Mucosa of rectum (tissue), 2 donors: ENCODE results near the gene OR2AE1.
A peak's percentile ranks its signal among the peaks of the same experiment; 100 is the strongest.

Experiments used
- H3K27ac ChIP-seq, 2 donors: one replicate each; pipeline ENCODE4 v1.7.0; 2013; ENCODE audit warnings: inconsistent platforms in 2 of 2, low read depth in 2 of 2, low read length in 2 of 2
- H3K27me3 ChIP-seq, 2 donors: one replicate each; pipeline ENCODE4 v1.7.0; 2013; ENCODE audit warnings: low read length in 2 of 2; ENCODE audit not compliant: control insufficient read depth in 2 of 2, insufficient read depth in 2 of 2
- H3K36me3 ChIP-seq, 2 donors: one replicate each; pipeline ENCODE4 v1.7.0; 2013; ENCODE audit warnings: low read length in 2 of 2; ENCODE audit not compliant: control insufficient read depth in 2 of 2, insufficient read depth in 2 of 2
- H3K4me1 ChIP-seq, 2 donors: one replicate each; pipeline ENCODE4 v1.7.0; 2013; ENCODE audit warnings: low read length in 2 of 2, mild to moderate bottlenecking in 1 of 2; ENCODE audit not compliant: control insufficient read depth in 2 of 2, insufficient read depth in 2 of 2
- H3K4me3 ChIP-seq, 2 donors: one replicate each; pipeline ENCODE4 v1.7.0; 2013; ENCODE audit warnings: low read length in 2 of 2
- H3K9ac ChIP-seq, 2 donors: one replicate each; pipeline ENCODE4 v1.7.0; 2013; ENCODE audit warnings: low read length in 2 of 2, low read depth in 1 of 2, mild to moderate bottlenecking in 1 of 2
- H3K9me3 ChIP-seq, 2 donors: one replicate each; pipeline ENCODE4 v1.7.0; 2013; ENCODE audit warnings: low read length in 2 of 2; ENCODE audit not compliant: control insufficient read depth in 2 of 2
- donor health status: healthy.
- donor health status: Normal muscosa, but diverticular disease.

OR2AE1 gene, protein sequence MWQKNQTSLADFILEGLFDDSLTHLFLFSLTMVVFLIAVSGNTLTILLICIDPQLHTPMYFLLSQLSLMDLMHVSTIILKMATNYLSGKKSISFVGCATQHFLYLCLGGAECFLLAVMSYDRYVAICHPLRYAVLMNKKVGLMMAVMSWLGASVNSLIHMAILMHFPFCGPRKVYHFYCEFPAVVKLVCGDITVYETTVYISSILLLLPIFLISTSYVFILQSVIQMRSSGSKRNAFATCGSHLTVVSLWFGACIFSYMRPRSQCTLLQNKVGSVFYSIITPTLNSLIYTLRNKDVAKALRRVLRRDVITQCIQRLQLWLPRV

DNA sequence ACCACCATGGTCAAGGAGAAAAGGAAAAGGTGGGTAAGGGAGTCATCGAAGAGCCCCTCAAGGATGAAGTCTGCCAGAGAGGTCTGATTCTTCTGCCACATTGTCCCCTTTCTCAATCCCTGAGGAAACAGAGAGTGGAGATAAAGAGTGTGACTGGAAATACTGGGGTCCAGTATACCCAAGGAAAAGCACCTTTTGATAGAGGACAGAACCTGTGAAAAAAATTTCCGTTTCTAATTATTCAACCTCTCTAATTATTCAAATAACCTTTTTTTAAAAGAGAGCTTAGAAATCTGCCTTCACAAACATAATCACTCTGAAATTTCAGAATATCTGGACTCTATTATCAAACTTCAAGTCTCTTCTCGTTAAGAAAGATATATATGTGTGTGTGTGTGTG is at the start of gene OR2AE1:
TSS of gene OR2AE1 (minus strand) at position 101 of the 400 bp plus-strand sequence. CDS start at position 101, 0 bp downstream.
- Histone ChIP-seq H3K27ac (no peak within 1 kb of the TSS), H3K4me3 (no peak within 1 kb of the TSS), H3K36me3 (peaks cover 0 to 3% of the 10 kb centered on the region in 2 donors), H3K9ac (no peak within 1 kb of the TSS), H3K27me3 (no peaks in the 10 kb centered on the region), H3K4me1 (no peaks in the 10 kb centered on the region), H3K9me3 (no peaks in the 10 kb centered on the region)

DNA sequence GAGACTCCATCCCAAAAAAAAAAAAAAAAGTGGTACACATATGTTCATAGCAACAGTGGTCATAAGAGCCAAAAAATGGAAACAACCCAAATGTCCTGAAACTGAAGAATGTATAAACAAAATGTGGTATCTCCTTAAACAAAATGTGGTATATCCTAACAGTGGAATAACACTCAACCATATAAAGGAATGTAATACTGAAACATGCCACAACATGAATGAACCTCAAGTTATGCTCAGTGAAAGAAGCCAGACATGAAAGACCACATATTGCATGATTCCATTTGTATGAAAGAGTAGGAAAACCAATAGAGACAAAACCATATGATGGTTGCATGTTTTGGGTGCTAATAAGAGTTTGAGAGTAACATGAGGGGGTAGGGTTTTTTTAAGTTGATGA is 49.5 kb upstream of the OR2AE1 start:
- Histone ChIP-seq H3K4me3 (no peak overlapping the region), H3K4me1 (peaks cover 0 to 3% of the 10 kb centered on the region in 2 donors), H3K27me3 (peaks cover 11 to 20% of the 10 kb centered on the region in 2 donors), H3K9me3 (no peaks in the 10 kb centered on the region), H3K9ac (no peak overlapping the region), H3K27ac (no peak overlapping the region), H3K36me3 (no peaks in the 10 kb centered on the region)

DNA sequence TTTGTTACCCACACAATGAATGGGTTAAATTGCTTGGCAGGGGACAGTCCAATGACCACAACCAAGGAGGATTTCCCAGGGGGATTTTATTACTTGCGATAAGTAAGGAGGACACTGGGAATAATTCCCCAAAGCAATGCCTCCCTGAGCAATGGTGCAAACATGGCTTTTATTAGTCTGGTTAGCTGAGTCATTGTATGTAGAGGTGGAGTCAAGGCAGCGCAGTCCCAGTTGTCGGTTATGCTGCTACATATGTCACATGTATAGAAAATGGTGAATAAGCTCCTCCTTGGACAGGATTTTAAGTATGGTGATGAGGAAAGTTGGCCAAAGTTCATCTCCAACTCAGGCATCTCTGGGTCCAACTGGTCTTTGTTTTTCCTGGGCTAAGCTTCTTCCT is 46.4 kb upstream of the OR2AE1 start:
- Histone ChIP-seq H3K27ac (no peak overlapping the region), H3K9me3 (no peaks in the 10 kb centered on the region), H3K27me3 (peaks cover 4 to 13% of the 10 kb centered on the region in 2 donors), H3K4me3 (no peak overlapping the region), H3K9ac (no peak overlapping the region), H3K4me1 (peaks cover 2 to 10% of the 10 kb centered on the region in 2 donors), H3K36me3 (no peaks in the 10 kb centered on the region)

DNA sequence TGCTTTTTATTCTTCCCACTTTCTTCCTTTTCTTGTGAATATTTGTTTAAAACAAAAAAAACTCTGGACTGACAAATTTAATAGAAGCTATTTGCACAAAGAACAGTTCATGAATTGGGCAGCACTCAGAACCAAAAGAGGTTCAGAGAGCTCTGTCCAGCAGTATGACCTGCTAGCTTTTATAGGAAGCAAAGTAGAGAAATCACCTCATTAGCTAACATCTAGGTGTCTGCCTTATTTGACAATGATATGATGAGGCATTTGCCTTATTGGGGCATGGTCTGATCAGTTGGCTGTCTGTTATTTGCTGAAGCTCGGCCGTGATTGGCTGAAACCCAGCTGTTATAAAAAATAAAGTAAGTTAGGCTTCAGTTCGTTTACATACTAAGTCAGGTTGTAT is 43.3 kb upstream of the OR2AE1 start:
- no peaks in the 10 kb centered on the region for H3K9me3 ChIP-seq
- H3K27me3 ChIP-seq, result no peaks in the 10 kb centered on the region
- H3K27ac ChIP-seq, result peak overlapping the region in 1 of 2 donors; percentile 91
- peaks cover 5 to 20% of the 10 kb centered on the region in 2 donors for H3K36me3 ChIP-seq
- H3K9ac ChIP-seq, result peak overlapping the region; percentile 85 to 92
- H3K4me3 ChIP-seq, result peak overlapping the region; percentile 92 to 93
- H3K4me1 ChIP-seq, result peaks cover 17 to 23% of the 10 kb centered on the region in 2 donors

DNA sequence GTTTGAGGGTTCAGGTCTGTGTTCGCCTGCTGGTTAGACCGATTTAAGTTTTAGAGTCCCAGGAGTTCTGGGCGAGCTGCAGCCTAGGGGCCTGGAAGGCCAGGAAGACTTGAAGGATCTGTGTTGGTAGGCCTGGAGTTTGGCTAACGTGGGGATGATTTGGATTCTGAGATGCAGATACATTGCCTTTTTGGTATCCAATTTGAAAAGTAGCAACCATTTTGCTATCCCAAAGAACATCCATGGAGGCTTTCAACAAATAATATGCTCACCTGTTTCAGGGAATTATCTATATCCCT is 42.9 kb upstream of the OR2AE1 start:
- H3K27ac ChIP-seq, result peak overlapping the region; percentile 91
- no peaks in the 10 kb centered on the region for H3K9me3 ChIP-seq
- H3K9ac ChIP-seq, result peak overlapping the region; percentile 85 to 92
- H3K4me3 ChIP-seq, result peak overlapping the region; percentile 92 to 93
- H3K36me3 ChIP-seq, result peaks cover 5 to 22% of the 10 kb centered on the region in 2 donors
- no peaks in the 10 kb centered on the region for H3K27me3 ChIP-seq
- peaks cover 17 to 23% of the 10 kb centered on the region in 2 donors for H3K4me1 ChIP-seq

DNA sequence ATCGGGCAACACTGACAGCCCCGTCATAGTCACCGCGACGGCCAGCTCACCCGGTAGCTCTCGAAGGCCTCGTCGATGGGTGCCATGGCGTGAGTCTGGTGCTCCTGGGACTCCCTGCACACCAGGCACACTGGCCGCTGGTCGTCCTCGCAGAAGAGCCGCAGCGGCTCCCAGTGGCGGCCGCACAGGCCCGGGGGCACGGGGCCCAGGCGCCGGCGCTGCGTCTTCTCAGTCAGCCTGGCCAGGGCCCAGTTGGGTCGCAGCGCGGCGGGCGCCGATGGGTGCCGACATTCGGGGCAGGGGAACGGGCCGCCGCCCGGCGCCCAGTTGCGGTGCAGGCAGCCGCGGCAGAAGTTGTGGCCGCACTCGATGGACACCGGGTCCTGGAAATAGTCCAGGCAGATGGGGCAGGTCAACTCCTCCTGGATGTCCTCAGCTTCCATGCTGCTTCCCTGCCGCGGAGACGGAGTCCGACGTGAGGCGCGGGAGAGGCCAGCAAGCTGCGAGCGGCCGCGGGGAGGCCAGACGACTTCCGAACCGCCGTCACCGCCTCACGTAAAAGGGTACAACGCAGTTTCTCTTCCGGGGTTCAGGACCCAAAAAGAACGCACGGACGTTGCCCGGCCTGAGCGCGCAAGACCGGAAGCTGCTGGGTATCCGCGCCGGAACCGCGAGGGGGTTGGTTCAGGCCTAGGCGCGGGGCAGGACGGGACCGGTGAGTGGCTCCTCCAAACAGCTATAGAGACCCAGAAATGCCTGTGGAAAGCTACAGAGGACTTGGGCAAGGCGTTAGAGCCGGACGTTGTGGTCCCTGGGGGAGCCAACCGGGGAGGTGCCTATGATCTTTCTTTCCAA is 42.4 kb upstream of the OR2AE1 start, which contains the start of gene TRIM4:
TSS of gene TRIM4 (minus strand) at position 572 of the 855 bp plus-strand sequence. CDS start at position 443, 129 bp downstream.
- H3K27me3 ChIP-seq, result no peaks in the 10 kb centered on the region
- H3K9me3 ChIP-seq, result no peaks in the 10 kb centered on the region
- peak within 1 kb of the TSS; percentile 92 to 93 for H3K4me3 ChIP-seq
- H3K4me1 ChIP-seq, result peaks cover 17 to 23% of the 10 kb centered on the region in 2 donors
- H3K36me3 ChIP-seq, result peaks cover 5 to 22% of the 10 kb centered on the region in 2 donors
- peak within 1 kb of the TSS; percentile 85 to 92 for H3K9ac ChIP-seq
- H3K27ac ChIP-seq, result peak within 1 kb of the TSS; percentile 91

DNA sequence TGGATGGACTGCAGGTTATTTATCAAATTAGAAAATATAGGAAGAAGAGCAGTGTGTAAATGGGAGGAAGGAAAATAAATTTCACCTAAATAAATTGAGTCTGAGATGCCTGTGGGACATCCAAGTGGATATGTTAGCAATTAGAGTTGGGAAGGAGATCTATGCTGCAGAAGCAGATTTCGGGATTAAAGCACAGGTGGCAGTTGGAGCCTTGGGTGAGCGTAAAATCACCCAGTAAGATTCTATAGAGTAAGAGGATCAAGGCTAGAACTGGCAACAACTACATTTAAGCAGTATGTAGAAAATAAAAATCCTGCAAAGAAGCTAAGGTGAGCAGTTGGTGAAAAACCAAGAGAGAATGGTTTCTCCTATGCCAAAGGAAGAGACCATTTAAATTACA is 34.1 kb upstream of the OR2AE1 start:
- Histone ChIP-seq H3K27ac (no peak overlapping the region), H3K4me1 (no peaks in the 10 kb centered on the region), H3K27me3 (no peaks in the 10 kb centered on the region), H3K9me3 (no peaks in the 10 kb centered on the region), H3K36me3 (peaks cover 26 to 39% of the 10 kb centered on the region in 2 donors), H3K9ac (no peak overlapping the region), H3K4me3 (no peak overlapping the region)

DNA sequence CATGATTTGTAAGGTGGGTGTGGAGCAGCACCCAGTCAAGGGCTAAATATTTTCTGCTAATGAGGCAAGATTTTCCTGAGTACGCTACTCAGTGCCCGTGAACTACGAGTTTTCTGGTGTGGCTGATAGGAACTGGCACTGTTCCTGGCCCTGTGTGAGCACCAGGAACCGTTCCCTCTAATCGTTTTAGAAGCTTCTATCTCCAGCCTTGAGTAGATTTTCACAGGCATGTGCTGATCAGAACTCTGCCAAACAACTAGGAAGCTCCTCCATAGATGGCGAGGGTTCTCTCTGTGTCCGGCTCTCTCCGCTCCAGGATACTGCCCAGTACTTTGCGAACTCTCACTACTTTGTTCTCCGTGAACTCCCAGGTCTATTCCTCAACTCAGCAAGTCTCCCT is 24.7 kb upstream of the OR2AE1 start:
- Histone ChIP-seq H3K9ac (no peak overlapping the region), H3K36me3 (peaks cover 43 to 51% of the 10 kb centered on the region in 2 donors), H3K4me3 (no peak overlapping the region), H3K27ac (no peak overlapping the region), H3K9me3 (no peaks in the 10 kb centered on the region), H3K27me3 (no peaks in the 10 kb centered on the region), H3K4me1 (no peaks in the 10 kb centered on the region)

DNA sequence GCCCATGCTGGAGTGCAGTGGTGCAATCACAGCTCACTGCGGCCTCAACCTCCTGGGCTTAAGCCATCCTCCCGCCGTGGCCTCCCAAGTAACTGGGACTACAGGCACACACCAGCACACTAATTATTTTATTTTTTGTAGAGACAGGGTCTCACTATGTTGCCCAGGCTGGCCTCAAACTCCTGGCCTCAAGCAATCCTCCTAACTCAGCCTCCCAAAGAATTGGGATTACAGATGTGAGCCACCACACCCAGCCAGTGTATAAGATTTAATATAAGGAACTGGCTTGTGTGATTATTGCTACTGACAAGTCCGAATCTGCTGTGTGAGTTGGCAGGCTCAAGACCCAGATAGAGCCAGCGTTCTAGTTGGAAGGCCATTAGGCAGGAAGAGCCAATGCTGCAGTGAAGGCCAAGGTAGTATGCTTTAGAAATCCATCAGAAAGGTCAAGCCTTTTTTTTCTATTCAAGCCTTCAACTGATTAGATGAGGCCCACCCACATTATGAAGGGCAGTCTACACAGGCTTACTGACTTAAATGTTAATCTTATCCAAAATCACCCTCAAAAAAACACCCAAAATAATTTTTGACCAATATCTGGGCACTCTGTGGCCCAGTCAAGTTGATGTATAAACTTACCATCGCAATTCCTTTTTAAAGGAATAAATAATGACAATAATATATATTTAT is 23.1 kb upstream of the OR2AE1 start:
- Histone ChIP-seq H3K36me3 (peaks cover 36 to 38% of the 10 kb centered on the region in 2 donors), H3K27ac (no peak overlapping the region)

More for the DNA sequence above, 23.1 kb upstream of the OR2AE1 start:
- Histone ChIP-seq H3K4me3 (no peak overlapping the region), H3K4me1 (no peaks in the 10 kb centered on the region), H3K9ac (no peak overlapping the region), H3K9me3 (no peaks in the 10 kb centered on the region), H3K27me3 (no peaks in the 10 kb centered on the region)
